GM13976 (cell line): Measurements from ENCODE around the gene LIPK.

ENCODE experiments used
- DNase-seq: peaks from one replicate; pipeline ENCODE4 v3.0.0; 2012; ENCODE audit warnings: low spot score
- CTCF ChIP-seq: IDR thresholded peaks from 2 replicates; pipeline ENCODE4 v1.5.1; 2012; ENCODE audit warnings: borderline replicate concordance, mild to moderate bottlenecking; ENCODE audit not compliant: insufficient read depth; ENCODE audit errors: extremely low read depth, missing control alignments, control extremely low read depth
- in situ Hi-C: fragments of 300-500 bp; cut with MboI; formaldehyde crosslinking; loops from one replicate; pipeline ENCODE4 v1.12.0; 2022; ENCODE audit warnings: low sequenced_read_pairs, mixed read lengths, inconsistent platforms; ENCODE audit not compliant: unreplicated experiment

LIPK gene

GRCh38 chr10:88715517-88715916 is 9.5 kb downstream of the LIPK start:
- no peak for DNase-seq
- in situ Hi-C loops = no loop called here
- TF ChIP-seq CTCF = no peak

- in situ Hi-C loops = no loop called here
- no peak for TF ChIP-seq CTCF
Observed at GRCh38 chr10:88721392-88721791, 15.3 kb downstream of the LIPK start.

GRCh38 chr10:88725798-88726197 is 19.7 kb downstream of the LIPK start:
- peak; percentile 44 for DNase-seq
- in situ Hi-C loops = no loop called here
- TF ChIP-seq CTCF = no peak

More at GRCh38 chr10:88721392-88721791, 15.3 kb downstream of the LIPK start:
- DNase-seq = no peak

GRCh38 chr10:88728107-88728763 is 22.2 kb downstream of the LIPK start:
- TF ChIP-seq CTCF = no peak
- DNase-seq = peak; percentile 33
- in situ Hi-C loops = no loop called here

- DNase-seq = no peak
- TF ChIP-seq CTCF = no peak
- in situ Hi-C loops = no loop called here
Observed at GRCh38 chr10:88730864-88731263, 24.8 kb downstream of the LIPK start.

GRCh38 chr10:88731296-88731695 is 25.2 kb downstream of the LIPK start:
- in situ Hi-C loops = no loop called here
- no peak for DNase-seq
- no peak for TF ChIP-seq CTCF

- no peak for TF ChIP-seq CTCF
- in situ Hi-C loops = no loop called here
- DNase-seq = peak; percentile 40
Observed at GRCh38 chr10:88733215-88733614, 27.2 kb downstream of the LIPK start.
